Dermis blood vessel endothelial cell (primary cell): Measurements from ENCODE around the gene ASF1B. TPM values are rescaled to one million over a fixed set of nuclear protein-coding genes. Genes with fewer than 3 reads are reported as not detected.

Source experiments
- DNase-seq: peaks from one replicate; pipeline ENCODE4 v3.0.0; 2010
- total RNA-seq: library from RNA; depleted of rRNA; stranded (reverse); fragments of >200 nt; gene quantifications from 2 replicates; pipeline ENCODE4 v1.2.3, GENCODE V29; 2014

The ASF1B gene
- total RNA-seq, 1 donor from 2014 or later, result 11.4 TPM

DNA sequence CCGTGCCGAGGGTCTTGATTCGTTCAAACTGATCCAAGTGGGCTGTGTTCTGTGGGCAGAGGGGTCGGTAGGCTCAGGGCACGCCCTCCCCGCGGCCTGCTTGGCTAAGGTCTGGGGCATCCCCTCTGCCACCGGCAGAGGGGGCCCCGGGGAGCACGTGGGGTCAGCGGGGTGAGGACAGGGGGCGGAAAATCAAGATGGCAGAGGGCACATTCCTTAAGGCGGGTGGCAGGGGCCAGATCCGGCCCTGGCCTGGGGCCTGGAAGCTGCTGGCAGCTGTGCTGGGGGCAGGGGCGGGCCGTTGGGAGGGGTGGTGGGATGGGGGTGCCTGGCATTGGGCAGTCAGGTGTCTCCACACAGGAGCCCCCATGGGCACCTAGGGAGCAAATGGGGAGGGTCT lies 29.5 kb downstream of the ASF1B start:
- DNase-seq, result no peak

DNA sequence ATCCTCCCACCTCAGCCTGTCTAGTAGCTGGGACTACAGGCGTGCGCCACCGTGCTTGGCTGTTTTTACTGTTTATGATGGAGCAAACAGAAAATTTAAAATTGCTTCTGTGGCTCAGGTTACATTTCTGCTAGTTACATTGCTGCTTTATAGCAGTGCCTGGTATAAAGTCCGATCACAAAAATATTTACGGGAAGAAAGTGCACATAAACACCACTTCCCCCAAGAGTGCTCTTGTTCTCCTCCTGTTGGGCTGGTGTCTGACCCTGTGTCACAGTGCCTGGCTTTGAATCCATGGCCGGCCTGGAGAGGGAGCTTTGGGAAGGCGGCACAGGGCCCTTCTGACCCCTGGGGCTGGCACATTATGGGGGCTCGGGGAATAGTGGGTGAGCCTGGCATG lies 30.7 kb downstream of the ASF1B start:
- no peak for DNase-seq

DNA sequence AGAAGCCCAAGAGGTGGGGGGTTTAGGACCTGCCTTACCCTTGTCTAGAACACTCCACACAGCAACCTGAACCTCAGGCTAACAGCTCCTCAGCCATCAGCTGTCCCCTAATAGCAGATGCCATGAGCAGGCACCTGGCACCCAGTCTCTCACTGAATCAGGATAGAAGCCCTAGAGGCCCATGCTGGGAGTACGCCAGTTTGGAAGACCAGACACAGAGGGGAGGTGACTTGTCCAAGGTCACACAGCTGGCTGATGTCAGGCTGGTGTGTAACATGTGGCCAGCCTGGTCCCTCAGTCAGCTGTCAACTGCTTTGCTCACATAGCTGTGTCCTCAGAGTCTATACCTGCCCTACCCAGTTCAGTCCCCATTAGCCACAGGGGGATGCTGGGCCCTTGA lies 33.1 kb downstream of the ASF1B start:
- DNase-seq, result no peak

DNA sequence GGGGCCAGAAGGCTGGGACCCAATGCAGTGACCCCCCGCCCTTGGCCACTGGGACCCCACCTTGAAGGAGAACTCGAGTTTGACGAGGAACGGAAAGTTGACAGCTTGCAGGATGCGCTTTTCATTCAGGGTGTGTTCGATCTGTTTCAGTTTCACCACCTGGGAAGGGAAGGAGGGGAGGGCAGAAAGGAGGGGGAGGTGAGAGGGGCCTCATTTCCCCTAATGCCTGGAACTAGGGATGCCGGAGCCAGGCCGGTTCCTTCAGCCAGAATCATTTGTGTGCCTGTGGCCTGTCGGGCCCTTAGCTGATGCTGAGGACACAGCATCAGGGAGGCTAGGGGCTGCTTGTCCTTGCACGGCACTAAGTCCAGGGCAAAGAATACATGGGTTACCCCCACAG lies 33.6 kb downstream of the ASF1B start:
- no peak for DNase-seq

DNA sequence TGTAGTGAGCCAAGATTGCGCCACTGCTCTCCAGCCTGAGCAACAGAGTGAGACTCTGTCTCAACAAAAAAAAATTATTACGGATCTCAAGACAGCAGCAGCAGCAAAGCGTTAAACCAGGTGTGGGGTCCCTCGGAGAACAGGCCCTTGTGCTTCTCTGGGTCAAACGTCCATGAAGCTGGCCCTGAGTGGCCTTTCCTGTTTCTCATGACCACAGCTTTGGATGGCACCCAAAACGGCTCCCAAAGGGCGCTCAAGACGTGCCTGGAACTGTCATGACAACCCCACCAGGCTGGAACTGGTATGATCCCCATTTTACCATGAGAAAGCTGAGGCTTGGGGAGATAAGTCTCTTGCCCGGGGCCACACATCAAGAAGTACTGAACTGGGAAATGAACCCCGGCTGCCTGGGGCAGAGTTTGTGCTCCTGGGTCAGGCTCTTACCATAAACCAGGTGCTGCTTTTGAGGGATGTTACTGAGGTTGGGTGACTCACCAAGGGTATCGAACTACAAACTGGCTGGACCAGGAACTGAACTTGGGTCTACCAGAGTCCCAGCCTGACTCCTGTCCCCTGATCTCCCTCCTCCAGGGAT lies 34.2 kb downstream of the ASF1B start:
- DNase-seq, result no peak

DNA sequence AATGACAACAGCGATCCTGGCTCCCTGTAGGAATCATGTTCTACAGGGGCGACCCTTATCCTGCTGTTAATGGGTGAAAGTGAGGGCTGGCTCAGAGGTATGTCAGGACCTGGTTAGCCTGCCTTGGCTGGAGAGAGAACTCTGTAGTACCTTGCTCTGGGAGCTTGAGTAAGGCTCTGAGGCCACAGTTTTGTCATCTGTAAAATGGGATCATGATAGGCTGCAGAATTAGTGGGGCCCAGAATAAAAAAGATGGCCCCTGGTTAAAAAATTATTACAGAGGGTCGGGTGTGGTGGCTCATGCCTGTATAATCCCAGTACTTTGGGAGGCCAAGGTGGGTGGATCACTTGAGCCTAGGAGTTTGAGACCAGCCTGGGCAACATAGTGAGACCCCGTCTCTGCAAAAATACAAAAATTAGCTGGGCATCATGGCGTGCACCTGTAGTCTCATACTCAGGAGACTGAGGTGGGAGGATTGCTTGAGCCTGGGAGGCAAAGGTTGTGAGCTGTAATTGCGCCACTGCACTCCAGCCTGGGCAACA lies 35.3 kb downstream of the ASF1B start:
- no peak for DNase-seq

DNA sequence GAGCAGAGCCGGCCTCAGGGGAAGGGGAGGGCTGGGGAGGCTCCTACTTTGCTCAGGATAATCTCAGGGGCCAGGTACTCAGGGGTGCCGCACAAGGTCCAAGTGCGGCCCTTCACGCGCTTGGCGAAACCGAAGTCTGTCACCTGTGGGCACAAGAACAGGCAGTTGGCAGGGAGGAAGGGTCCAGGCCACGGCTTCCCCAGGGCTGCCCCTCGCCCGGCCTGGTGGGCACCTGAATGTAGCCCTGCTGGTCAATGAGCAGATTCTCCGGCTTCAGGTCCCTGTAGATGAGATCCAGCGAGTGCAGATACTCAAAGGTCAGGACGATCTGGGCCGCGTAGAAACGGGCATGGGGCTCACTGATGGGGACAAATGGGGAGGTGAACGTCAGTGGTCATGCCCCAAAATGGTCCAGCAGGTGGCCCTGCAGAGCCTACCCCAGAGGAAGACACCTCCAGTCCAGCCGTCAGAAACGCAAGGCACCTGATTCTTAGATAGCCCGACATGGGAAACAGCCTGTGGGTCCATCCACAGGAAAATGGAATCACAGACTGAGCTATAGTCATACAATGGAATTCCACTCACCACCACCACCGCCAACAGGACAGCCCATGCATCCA lies 38.7 kb downstream of the ASF1B start:
- peak; percentile 30 for DNase-seq

DNA sequence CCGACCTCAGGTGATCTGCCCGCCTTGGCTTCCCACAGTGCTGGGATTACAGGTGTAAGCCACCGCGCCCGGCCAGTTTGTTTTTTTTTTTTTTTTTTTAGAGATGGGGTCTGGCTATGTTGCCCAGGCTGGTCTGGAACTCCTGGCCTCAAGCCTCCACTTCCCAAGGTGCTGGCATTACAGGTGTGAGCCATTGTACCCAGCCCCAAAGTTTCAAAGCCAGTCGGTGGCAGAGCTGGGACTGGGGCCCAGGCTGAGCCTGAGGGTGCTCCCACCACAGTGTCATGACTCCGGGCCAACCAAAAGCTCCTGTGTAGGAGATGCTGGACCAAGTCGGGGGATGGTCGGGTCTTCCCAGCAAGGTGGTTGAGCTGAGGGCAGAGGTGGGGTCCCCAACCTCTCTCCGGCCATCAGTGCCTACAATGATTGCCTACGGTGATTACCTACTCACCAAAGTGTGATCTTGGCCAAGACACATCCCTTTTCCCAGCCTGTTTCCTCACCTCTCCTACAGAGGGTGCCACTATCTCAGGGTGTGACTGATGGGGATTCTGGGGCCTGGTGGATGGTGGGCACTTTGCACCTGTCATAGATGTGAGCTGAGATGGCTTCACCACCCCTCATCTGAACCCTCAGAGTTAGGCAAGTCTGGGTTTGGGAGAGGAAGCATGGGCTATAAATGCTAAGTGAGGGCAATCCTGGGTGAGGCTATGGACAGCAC lies 40.0 kb downstream of the ASF1B start:
- DNase-seq, result no peak

DNA sequence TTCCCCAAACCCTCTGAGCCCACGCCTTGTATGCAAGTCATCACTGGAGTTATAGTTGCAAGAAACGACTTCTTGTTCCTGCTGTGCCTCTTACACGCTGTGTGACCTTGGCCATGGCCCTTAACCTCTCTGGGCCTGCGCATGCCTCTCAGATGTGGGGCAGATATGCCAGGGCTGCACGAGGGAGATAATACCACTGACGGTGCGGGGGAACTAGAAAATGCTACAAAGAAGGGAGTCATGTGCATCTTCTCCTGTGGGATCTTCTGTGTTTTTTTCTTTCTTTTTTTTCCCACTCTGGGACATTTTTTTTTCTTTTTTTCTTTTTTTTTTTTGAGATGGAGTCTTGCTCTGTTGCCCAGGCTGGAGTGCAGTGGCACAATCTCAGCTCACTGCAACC lies 41.5 kb downstream of the ASF1B start:
- no peak for DNase-seq

DNA sequence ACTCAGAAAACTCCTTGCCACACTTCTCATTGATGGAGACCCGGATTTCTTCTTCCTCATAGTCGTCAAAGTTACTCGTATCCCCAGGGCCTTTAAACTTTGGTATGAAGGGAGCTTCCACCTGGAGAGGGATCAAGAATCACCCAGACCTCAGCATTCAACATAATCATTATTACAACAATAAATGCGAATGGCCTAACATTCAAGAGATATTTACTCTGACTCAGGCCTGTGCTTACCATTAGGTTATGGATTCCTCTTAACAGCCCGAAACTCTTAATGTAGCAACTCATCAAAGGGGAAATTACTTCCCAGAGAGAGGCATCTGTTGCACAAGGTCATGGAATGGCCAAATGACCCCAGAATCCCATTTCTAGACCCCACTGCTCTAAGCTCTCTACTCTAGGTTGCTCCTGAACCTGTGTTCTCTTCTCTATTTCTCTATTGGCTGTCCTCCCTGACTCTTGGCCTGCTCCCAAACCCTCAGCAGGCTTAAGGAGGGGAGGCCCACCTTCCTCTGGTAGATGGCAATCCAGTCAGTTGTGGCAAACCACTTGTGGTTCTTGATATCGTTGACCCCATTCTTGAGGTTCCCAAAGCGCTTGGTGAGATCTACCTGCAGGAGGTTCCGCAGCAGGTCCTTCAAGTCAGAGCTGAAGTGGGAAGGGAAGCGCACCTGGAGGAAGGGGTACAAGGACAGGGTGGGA lies 43.1 kb downstream of the ASF1B start:
- no peak for DNase-seq

DNA sequence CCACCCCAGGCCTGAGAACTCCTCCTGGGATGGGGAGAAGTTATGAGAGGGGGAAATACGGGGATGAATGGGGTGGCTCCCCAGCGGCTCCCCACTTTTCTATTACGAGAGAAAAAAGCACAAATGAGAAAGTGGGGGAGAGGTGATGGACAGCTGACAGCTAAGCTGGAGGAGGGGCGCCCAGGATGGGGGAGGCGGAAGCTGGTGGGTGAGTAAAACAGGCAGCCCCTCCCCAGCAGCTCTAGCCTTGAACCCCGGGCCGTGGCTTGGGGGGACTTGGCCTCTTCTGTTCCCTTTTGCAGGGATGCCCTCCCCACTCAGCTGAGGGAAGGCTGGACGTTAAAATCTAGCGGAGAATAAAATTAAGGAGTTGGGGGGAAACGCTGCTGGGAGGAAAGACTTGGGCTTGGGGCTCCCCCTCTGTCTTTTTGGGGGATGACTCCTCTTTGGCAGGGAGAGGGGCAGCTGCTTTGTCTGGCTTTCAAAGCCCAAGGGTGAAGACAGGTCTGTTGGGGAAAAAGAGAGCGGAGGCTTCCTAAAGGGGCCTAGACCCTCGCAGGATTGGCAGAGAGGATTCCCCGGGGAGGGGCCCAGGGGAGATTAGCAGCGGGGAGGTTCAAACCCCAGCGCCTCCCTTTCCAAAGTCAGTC lies 44.5 kb downstream of the ASF1B start:
- no peak for DNase-seq

DNA sequence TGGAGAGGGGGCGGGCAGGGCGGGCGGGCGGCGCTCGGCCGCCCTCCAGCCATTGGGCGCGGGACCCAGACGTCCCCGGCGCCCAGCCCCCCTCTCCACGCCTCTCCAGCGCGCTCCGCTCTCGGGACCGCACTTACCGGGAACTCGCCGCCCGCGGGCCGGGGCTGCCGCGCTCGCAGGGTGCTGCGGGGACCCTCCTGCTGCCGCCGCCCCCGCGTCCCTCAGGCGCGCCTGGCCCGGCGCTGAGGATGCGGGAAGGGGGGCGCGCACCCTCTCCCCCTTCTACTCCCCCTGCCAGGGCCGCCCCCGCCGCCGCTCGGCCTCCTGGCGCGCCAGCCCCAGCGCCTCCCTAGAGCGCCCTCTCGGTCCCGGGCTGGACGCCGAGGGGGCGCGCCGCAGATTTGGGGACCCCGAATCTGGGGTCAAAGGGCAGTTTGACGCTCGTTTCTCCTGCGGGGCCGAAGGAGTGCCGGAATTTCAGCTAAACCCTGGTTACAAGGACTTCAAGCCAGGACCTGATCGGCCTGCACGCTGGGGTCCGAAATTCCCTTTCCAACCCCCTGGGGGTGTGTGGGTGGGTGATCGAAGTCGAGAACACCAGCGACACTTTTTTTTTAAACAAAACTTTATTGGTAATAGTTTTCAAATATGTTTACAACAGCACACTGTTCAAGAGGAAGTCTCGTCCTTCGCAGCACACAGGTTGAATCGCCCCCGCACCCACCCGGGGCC lies 45.1 kb downstream of the ASF1B start:
- DNase-seq, result peak; percentile 64

DNA sequence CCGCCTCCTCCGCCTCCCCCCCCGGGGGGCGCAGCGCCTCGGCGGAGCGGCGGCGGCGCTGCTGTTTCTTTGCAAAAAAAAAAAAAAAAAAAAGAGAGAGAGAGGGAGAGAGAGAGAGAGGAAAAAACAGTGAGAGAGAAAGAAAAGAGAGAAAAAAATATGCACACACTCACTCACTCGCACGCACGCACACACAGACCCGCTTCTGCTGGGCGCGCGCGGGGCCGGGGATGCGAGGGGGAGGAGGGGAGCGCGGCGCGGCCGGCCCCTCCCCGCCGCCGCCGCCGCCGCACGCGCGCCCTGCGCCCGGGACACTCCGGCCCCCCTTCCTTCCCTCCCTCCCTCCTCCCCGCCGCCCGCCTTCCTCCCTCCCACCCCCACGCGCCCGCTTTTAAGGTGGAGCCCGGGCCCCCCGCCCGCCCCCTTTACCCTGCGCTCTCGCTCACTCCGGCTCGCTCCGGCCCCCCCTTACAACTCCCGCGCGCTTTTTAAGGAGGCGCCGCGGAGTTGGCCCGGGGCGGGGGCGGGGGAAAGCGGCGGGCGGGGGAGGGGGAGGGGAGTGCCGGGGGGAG lies 45.8 kb downstream of the ASF1B start, which contains the start of gene SAMD1:
TSS of gene SAMD1 (minus strand) at position 243 of the 572 bp plus-strand sequence.
- DNase-seq, result peak; percentile 86

DNA sequence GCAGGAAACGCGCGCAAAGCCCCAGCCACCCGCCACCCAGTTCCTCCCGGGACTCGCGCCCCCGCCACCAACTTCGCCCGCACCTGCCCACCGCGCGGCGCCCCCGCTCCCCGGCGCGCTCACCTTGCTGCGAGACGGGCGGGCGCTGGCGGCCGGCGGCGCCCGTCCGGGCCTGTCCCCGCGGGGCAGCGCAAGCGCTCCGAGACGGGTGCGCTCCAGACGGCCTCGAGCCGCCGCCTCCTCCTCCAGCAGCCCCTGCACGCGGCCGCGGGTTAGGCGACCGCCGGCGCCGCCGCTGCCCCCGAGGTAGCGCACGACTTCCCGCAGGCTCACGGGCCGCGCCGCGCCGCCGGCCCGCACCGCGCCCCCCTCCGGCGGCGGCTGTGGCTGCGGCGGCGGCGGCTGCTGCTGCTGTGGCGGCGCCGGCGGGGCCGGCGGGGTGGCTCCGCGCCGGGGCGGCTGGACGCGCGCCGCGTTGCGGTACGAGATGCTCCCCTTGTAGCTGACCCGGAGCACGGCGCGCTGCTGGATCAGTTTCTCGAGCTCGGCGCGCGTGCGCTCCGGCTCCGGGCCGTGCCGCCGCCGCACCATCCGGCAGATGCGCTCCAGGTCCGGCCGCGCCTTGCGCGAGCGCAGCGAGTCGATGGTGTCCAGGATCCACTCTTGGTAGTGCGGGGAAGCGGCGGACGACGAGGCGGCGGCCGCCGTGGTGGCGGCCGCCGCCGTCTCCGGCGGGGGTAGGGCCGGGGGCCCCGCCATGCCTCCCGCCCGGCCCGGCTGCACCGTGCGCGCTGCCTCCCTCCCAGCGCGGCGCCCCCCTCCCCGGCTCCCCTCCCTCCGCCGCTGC lies 46.5 kb downstream of the ASF1B start:
- DNase-seq, result peak; percentile 77

DNA sequence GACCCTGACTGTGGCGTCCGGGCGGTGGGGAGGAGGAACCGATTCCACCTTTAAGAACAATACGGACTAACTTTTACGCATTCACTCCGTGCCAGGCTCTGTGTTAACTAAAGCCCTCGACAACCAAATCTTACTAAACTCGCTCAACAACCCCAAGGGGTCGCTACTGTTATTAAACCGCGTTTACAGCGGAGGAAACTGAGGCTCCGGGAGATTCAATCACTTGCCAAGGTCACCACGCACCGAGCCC lies 47.1 kb downstream of the ASF1B start:
- DNase-seq, result peak; percentile 58

DNA sequence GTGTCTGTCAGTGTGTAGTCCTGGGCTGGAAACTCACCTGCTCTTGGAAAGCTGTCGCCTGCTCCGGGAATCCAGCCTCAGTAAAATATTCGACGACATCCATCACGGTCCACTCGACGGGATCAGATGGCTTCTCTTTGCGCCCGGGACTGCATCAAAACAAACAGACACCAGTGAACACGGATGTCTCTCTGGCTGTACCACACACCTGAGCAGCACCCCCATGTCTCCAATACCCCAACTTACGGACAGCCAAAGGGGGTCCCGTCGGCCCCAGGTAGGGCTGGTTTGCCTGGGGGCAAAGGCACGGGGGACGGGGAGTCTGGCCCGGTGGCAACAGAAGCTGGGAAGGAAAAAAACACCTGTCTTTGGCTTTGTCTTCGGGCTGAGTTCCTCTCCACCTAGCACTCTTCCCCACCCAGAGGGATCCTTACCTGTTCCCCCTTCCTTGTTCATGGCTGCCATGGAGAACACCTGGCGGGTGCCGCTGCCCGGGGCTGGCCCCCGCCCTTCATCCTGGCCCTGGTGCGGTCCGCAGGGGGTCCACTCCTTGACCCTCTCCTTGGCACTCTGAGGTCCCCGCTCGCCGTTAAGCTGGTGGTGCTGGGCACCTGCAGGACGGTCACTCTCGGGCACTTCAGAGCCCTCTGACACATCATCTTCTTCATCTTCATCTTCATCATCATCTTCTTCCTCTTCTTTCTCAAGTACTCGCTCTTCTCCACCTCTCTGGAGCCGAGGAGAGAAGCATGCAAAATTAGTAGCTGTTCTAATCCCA lies 47.6 kb downstream of the ASF1B start:
- DNase-seq, result no peak

DNA sequence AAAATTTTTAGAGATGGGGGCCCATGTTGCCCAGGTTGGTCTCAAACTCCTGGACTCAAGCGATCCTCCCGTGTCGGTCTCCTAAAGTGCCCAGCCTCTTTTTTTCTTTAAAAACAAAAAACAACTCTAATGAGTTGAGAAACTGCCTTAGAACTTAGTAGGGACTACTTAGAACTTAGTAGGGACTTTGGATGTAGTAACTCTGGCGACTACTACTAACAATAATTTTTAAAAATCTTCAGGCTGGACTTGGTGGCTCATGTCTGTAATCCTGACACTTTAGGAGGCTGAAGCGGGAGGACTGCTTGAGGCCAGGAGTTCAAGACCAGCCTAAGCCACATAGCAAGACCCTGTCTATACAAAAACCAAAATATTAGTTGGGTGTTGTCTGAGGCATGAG lies 50.3 kb downstream of the ASF1B start:
- no peak for DNase-seq

DNA sequence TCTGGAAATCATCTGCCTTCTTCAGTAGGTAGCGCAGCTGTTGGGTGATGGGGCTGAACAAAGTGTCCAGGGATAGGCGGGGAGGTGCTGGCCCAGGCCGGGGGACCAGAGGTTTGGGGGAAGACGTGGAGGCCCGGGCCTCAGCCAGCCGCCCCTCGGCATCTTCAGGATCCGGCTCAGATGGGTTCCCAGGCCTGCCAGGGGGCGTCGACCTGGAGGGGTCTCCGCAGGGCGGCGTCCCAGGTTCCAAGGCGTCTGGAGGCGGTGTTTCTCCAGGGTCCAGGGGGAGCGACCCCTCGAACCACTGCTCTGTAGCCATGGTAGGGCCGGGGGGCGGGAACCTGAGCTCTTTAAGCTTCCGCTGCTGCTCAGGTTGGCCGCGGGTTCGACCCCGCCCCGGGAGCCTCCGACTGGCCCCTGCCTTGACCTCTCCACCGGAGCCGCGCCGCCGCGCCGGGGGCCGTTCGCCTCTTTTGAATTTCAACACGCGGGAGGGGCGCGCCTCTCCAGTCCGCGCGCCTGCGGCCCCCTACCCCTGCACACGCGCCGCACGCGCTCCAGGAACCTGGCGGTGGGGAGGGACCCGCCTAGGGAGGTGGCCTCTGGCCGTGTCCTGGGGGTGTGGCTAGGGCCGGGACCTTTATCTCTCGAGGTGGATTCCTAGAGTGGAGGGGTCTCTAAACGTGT lies 50.9 kb downstream of the ASF1B start, which contains the start of gene C19orf67:
TSS of gene C19orf67 (minus strand) at position 475 of the 687 bp plus-strand sequence. CDS start at position 319, 156 bp downstream.
- no peak for DNase-seq

DNA sequence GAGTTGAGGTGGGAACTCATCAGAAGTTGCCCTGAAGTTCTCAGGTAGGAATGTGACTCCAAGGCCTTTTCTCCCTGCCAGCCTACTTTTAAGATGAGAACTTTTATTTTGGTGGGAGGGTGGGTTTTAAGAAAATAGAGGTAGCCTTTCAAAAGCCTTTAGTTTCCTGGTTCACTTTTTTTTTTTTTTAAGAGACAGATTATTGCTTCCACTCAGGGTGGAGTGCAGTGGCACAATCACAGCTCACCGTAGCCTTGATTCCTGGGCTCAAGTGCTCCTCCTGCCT lies 53.8 kb downstream of the ASF1B start:
- no peak for DNase-seq
